MM.1S (cell line): ENCODE measurements around the gene LGR4.

Experiments
- DNase-seq: peaks from one replicate; pipeline ENCODE4 v3.0.0-alpha.2; 2015
- H2AFZ ChIP-seq: fragments of 300-600 bp; sonication (generic); 2 replicates; pipeline ENCODE4 v1.6.0; 2016; ENCODE audit warnings: antibody characterized with exemption, low read length
- H3F3A ChIP-seq: fragments of 300-600 bp; sonication (generic); 2 replicates; pipeline ENCODE4 v1.6.1; 2016; ENCODE audit warnings: mild to moderate bottlenecking, antibody characterized with exemption, low read length, moderate library complexity, mixed read lengths; ENCODE audit not compliant: insufficient read depth
- H3K27ac ChIP-seq: fragments of 300-600 bp; sonication (generic); 2 replicates; pipeline ENCODE4 v1.5.1; 2016; ENCODE audit warnings: mild to moderate bottlenecking, low read length
- H3K27me3 ChIP-seq: fragments of 300-600 bp; sonication (generic); replicated peaks from 2 replicates; pipeline ENCODE4 v1.6.0; 2016; ENCODE audit warnings: low read length; ENCODE audit not compliant: insufficient read depth
- H3K36me3 ChIP-seq: fragments of 300-600 bp; sonication (generic); replicated peaks from 2 replicates; pipeline ENCODE4 v1.6.1; 2016; ENCODE audit warnings: mild to moderate bottlenecking, low read length, mixed read lengths; ENCODE audit not compliant: insufficient read depth
- H3K4me1 ChIP-seq: fragments of 300-600 bp; sonication (generic); 2 replicates; pipeline ENCODE4 v1.6.1; 2016; ENCODE audit warnings: low read length, mixed read lengths
- H3K4me2 ChIP-seq: fragments of 300-600 bp; sonication (generic); 2 replicates; pipeline ENCODE4 v1.6.0; 2016; ENCODE audit warnings: low read depth, low read length
- H3K4me3 ChIP-seq: fragments of 300-600 bp; sonication (generic); 2 replicates; pipeline ENCODE4 v1.5.1; 2016; ENCODE audit warnings: low read length, mixed read lengths
- H3K79me2 ChIP-seq: fragments of 300-600 bp; sonication (generic); 2 replicates; pipeline ENCODE4 v1.6.1; 2016; ENCODE audit warnings: mixed run types, low read length, mixed read lengths
- H3K9ac ChIP-seq: fragments of 300-600 bp; sonication (generic); 2 replicates; pipeline ENCODE4 v1.6.1; 2016; ENCODE audit warnings: low read length, mixed read lengths
- H3K9me2 ChIP-seq: fragments of 300-600 bp; sonication (generic); replicated peaks from 2 replicates; pipeline ENCODE4 v1.6.1; 2016; ENCODE audit warnings: mild to moderate bottlenecking, low read length, mixed read lengths; ENCODE audit not compliant: insufficient read depth
- H3K9me3 ChIP-seq: fragments of 300-600 bp; sonication (generic); replicated peaks from 2 replicates; pipeline ENCODE4 v1.6.1; 2016; ENCODE audit warnings: mild to moderate bottlenecking, low read length, mixed read lengths; ENCODE audit not compliant: insufficient read depth
- H4K20me1 ChIP-seq: fragments of 300-600 bp; sonication (generic); 2 replicates; pipeline ENCODE4 v1.6.1; 2016; ENCODE audit warnings: mild to moderate bottlenecking, low read length, moderate library complexity, mixed read lengths; ENCODE audit not compliant: insufficient read depth
- CTCF ChIP-seq: fragments of 300-600 bp; sonication (generic); IDR thresholded peaks from 2 replicates; pipeline ENCODE4 v1.5.1; 2016; ENCODE audit warnings: antibody characterized with exemption, low read length, mixed read lengths
- EZH2 ChIP-seq: fragments of 300-600 bp; sonication (generic); optimal IDR thresholded peaks from 2 replicates; pipeline ENCODE3; 2017; ENCODE audit warnings: low read depth, mild to moderate bottlenecking, antibody characterized with exemption, low read length, mixed read lengths
- EZH2phosphoT487 ChIP-seq: fragments of 300-600 bp; sonication (generic); IDR thresholded peaks from 2 replicates; pipeline ENCODE4 v1.6.1; 2018; ENCODE audit warnings: antibody characterized with exemption, low read length

LGR4 gene

GRCh38 chr11:27416568-27417176, 55.9 kb downstream of the LGR4 start:
- H2AFZ ChIP-seq = no peak overlapping the region

GRCh38 chr11:27414644-27415043, 57.9 kb downstream of the LGR4 start:
- H3K27ac ChIP-seq = no peak overlapping the region
- no peak for DNase-seq
- H3K79me2 ChIP-seq = no peaks in the 10 kb centered on the region

More at GRCh38 chr11:27416568-27417176, 55.9 kb downstream of the LGR4 start:
- Histone ChIP-seq H3K9ac (no peak overlapping the region), H3K4me2 (no peak overlapping the region), H3K4me3 (no peak overlapping the region), H3F3A (no peaks in the 10 kb centered on the region), H3K27me3 (no peaks in the 10 kb centered on the region), H4K20me1 (no peaks in the 10 kb centered on the region), H3K27ac (no peak overlapping the region), H3K79me2 (no peaks in the 10 kb centered on the region), H3K36me3 (no peaks in the 10 kb centered on the region), H3K4me1 (no peaks in the 10 kb centered on the region), H3K9me3 (no peaks in the 10 kb centered on the region), H3K9me2 (no peaks in the 10 kb centered on the region)
- no peak for DNase-seq
- TF ChIP-seq EZH2 (no peak), CTCF (no peak), EZH2phosphoT487 (no peak)

GRCh38 chr11:27413218-27413617, 59.4 kb downstream of the LGR4 start:
- Histone ChIP-seq H3K9ac (no peak overlapping the region), H3K9me2 (no peaks in the 10 kb centered on the region), H2AFZ (no peak overlapping the region), H3K9me3 (no peaks in the 10 kb centered on the region), H3F3A (no peaks in the 10 kb centered on the region), H3K4me3 (no peak overlapping the region), H3K27me3 (no peaks in the 10 kb centered on the region), H3K36me3 (no peaks in the 10 kb centered on the region), H3K27ac (no peak overlapping the region), H3K4me2 (no peak overlapping the region), H3K4me1 (no peaks in the 10 kb centered on the region), H4K20me1 (no peaks in the 10 kb centered on the region), H3K79me2 (no peaks in the 10 kb centered on the region)
- TF ChIP-seq CTCF (no peak), EZH2phosphoT487 (no peak), EZH2 (no peak)
- no peak for DNase-seq

More at GRCh38 chr11:27414644-27415043, 57.9 kb downstream of the LGR4 start:
- no peaks in the 10 kb centered on the region for H3K9me3 ChIP-seq
- no peaks in the 10 kb centered on the region for H4K20me1 ChIP-seq
- H3K27me3 ChIP-seq = no peaks in the 10 kb centered on the region
- no peaks in the 10 kb centered on the region for H3K9me2 ChIP-seq
- no peaks in the 10 kb centered on the region for H3K36me3 ChIP-seq
- no peaks in the 10 kb centered on the region for H3K4me1 ChIP-seq
- no peak overlapping the region for H2AFZ ChIP-seq
- TF ChIP-seq EZH2phosphoT487 = no peak
- TF ChIP-seq CTCF = no peak
- no peak for TF ChIP-seq EZH2
- no peak overlapping the region for H3K4me2 ChIP-seq
- no peak overlapping the region for H3K4me3 ChIP-seq
- no peaks in the 10 kb centered on the region for H3F3A ChIP-seq
- H3K9ac ChIP-seq = no peak overlapping the region
